RWPE2 (cell line): ENCODE measurements around the gene LMCD1.

ENCODE experiments used
- ATAC-seq: fragments of 200-7000 bp; cut with Tn5 transposase; 3 replicates; pipeline ENCODE4 v1.9.1; 2021; ENCODE audit warnings: low read depth
- DNase-seq: peaks from one replicate; pipeline ENCODE4 v3.0.0-alpha.2; 2020; ENCODE audit warnings: low spot score
- H3K27ac ChIP-seq: fragments of 450-650 bp; 2 replicates; pipeline ENCODE4 v1.5.1; 2017; ENCODE audit warnings: mild to moderate bottlenecking; ENCODE audit not compliant: poor library complexity, severe bottlenecking
- H3K27me3 ChIP-seq: fragments of 250-450 bp; sonication (Bioruptor Pico); 2 replicates; pipeline ENCODE4 v1.5.1; 2021; ENCODE audit warnings: mild to moderate bottlenecking, moderate library complexity; ENCODE audit not compliant: insufficient read depth, poor library complexity, severe bottlenecking
- H3K36me3 ChIP-seq: fragments of 250-450 bp; sonication (Bioruptor Pico); 2 replicates; pipeline ENCODE4 v1.5.1; 2020; ENCODE audit warnings: low read depth, mild to moderate bottlenecking, moderate library complexity
- H3K4me1 ChIP-seq: fragments of 250-450 bp; sonication (Bioruptor Pico); 2 replicates; pipeline ENCODE4 v1.5.1; 2021; ENCODE audit warnings: mild to moderate bottlenecking, moderate library complexity; ENCODE audit not compliant: insufficient read depth, poor library complexity, severe bottlenecking
- H3K4me3 ChIP-seq: fragments of 250-450 bp; sonication (Bioruptor Pico); 2 replicates; pipeline ENCODE4 v1.5.1; 2021; ENCODE audit warnings: mild to moderate bottlenecking, moderate library complexity; ENCODE audit not compliant: severe bottlenecking
- H3K9me3 ChIP-seq: fragments of 250-450 bp; sonication (Bioruptor Pico); 2 replicates; pipeline ENCODE4 v1.5.1; 2021; ENCODE audit warnings: mild to moderate bottlenecking, moderate library complexity; ENCODE audit not compliant: severe bottlenecking
- TF ChIP-seq, protein P1 (sequence below): fragments of 450-650 bp; IDR thresholded peaks from one replicate; pipeline ENCODE4 v1.5.1; 2017; ENCODE audit warnings: mild to moderate bottlenecking, moderate library complexity; ENCODE audit not compliant: poor library complexity, severe bottlenecking

The LMCD1 gene

GRCh38 chr3:8460815-8461456, 40.7 kb upstream of the LMCD1 start:
- Histone ChIP-seq H3K4me1 (no peaks in the 10 kb centered on the region), H3K27me3 (no peaks in the 10 kb centered on the region), H3K4me3 (no peak overlapping the region), H3K36me3 (no peaks in the 10 kb centered on the region), H3K27ac (no peak overlapping the region), H3K9me3 (no peaks in the 10 kb centered on the region)
- ATAC-seq: no peak
- TF ChIP-seq, protein P1, sequence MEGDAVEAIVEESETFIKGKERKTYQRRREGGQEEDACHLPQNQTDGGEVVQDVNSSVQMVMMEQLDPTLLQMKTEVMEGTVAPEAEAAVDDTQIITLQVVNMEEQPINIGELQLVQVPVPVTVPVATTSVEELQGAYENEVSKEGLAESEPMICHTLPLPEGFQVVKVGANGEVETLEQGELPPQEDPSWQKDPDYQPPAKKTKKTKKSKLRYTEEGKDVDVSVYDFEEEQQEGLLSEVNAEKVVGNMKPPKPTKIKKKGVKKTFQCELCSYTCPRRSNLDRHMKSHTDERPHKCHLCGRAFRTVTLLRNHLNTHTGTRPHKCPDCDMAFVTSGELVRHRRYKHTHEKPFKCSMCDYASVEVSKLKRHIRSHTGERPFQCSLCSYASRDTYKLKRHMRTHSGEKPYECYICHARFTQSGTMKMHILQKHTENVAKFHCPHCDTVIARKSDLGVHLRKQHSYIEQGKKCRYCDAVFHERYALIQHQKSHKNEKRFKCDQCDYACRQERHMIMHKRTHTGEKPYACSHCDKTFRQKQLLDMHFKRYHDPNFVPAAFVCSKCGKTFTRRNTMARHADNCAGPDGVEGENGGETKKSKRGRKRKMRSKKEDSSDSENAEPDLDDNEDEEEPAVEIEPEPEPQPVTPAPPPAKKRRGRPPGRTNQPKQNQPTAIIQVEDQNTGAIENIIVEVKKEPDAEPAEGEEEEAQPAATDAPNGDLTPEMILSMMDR: no peak
- no peak for DNase-seq

DNA sequence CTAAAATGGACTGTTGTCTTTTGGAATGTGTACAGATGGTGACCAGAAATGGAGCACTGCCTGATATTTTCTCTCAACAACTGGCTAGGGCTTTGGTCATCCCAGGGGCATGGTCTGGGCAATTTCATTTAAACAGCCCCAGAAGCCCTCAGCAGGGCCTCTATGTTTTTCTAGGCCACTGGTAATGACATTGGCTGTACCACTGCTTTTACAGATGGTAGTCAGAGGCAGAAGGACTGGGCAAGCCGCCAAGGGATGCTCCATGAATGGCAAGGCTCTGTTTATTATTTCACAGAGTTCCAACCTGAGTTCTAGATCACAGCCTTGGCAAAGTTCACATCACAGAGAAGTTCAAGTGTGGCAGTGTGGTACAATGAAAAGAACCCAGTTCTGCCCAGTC, 37.0 kb upstream of the LMCD1 start:
- Histone ChIP-seq H3K27ac (no peak overlapping the region), H3K27me3 (no peaks in the 10 kb centered on the region), H3K36me3 (no peaks in the 10 kb centered on the region), H3K4me1 (no peaks in the 10 kb centered on the region), H3K9me3 (no peaks in the 10 kb centered on the region), H3K4me3 (no peak overlapping the region)
- ATAC-seq (no peak), DNase-seq (no peak)
- TF ChIP-seq, protein P1: no peak

DNA sequence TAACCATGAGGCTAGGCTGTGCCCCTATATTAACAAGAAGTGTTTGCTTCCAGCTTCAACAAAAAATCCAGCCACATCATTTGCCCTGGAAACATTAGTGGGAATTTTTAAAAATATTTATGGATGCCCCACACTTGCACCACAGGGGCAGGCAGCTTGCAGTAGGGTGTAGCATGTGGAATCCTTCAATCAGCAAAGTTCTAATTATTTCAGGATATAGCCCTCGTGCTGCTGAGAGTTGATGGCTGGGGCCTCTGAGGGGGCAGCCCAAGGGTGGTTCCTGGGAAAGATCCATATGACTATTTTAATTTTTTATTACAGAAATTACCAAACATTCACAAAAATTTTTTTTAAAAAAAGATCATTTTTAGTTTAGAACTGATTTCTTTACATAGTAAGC, 35.1 kb upstream of the LMCD1 start:
- TF ChIP-seq, protein P1: no peak
- DNase-seq (no peak), ATAC-seq (no peak)
- Histone ChIP-seq H3K4me1 (no peaks in the 10 kb centered on the region), H3K27me3 (no peaks in the 10 kb centered on the region), H3K4me3 (no peak overlapping the region), H3K36me3 (no peaks in the 10 kb centered on the region), H3K9me3 (no peaks in the 10 kb centered on the region), H3K27ac (no peak overlapping the region)

- Histone ChIP-seq H3K4me3 (no peak overlapping the region), H3K27ac (no peak overlapping the region), H3K4me1 (no peaks in the 10 kb centered on the region), H3K9me3 (no peaks in the 10 kb centered on the region), H3K36me3 (no peaks in the 10 kb centered on the region), H3K27me3 (no peaks in the 10 kb centered on the region)
- TF ChIP-seq, protein P1: no peak
- ATAC-seq (no peak), DNase-seq (no peak)
Measured at GRCh38 chr3:8470801-8471200, 30.8 kb upstream of the LMCD1 start.

DNA sequence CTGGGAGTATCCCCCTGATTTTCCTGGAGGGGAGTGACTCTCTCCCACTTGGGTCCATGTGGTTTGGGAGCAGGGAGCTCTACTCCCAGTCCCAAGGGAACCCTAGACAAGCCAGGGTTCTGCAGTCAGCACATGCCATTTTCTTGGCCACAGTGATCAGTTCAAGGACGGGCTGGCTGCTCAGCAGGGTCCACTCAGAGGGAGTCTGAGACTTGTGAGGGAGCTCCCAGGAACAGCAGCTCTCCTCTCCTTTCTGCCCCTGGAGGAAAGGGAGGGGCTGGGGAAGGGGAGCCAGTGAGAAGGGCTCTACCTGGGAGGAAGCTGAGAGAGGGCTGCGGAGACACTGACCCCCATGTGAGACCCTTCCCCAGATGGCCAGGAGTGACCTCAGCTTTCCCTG, 29.1 kb upstream of the LMCD1 start:
- no peaks in the 10 kb centered on the region for H3K27me3 ChIP-seq
- H3K4me3 ChIP-seq: no peak overlapping the region
- H3K4me1 ChIP-seq: no peaks in the 10 kb centered on the region
- DNase-seq (no peak), ATAC-seq (no peak)
- TF ChIP-seq, protein P1: no peak
- no peaks in the 10 kb centered on the region for H3K9me3 ChIP-seq
- no peaks in the 10 kb centered on the region for H3K36me3 ChIP-seq
- no peak overlapping the region for H3K27ac ChIP-seq
